D721Med (cell line): ENCODE measurements around the gene TRIM67.

Experiments used
- DNase-seq: peaks from one replicate; pipeline ENCODE4 v3.0.0; 2011; ENCODE audit warnings: low spot score; ENCODE audit not compliant: insufficient read length
- FAIRE-seq: peaks from 2 replicates; lab custom pipeline; 2011; peaks lifted over from hg19 to GRCh38; lab: Jason Lieb, UNC
- TF ChIP-seq, protein P1 (sequence below): IDR thresholded peaks from 2 replicates; pipeline ENCODE4 v1.5.1; 2012; ENCODE audit warnings: mild to moderate bottlenecking, control low read depth; ENCODE audit not compliant: insufficient read depth; ENCODE audit errors: missing control alignments

Gene TRIM67

DNA sequence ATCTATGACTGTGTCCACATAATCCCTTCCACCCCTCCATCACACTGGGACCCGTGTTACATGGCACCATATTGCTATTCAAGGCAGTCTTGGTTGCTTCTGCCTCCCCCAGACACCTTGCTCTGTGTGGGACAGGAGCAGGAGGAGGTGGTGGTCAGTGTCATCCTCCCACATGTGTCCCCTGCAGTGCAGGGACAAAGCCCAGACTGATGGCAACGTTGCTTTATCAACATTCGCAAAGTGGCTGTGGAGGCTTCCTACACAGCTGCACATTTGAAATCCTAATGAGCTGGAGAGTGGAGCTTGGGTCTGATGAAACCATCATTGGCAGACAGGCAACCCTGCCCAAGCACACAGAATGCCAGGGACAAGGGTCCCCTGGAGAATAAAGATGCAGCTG lies 26.2 kb downstream of the TRIM67 start:
- TF ChIP-seq, protein P1, sequence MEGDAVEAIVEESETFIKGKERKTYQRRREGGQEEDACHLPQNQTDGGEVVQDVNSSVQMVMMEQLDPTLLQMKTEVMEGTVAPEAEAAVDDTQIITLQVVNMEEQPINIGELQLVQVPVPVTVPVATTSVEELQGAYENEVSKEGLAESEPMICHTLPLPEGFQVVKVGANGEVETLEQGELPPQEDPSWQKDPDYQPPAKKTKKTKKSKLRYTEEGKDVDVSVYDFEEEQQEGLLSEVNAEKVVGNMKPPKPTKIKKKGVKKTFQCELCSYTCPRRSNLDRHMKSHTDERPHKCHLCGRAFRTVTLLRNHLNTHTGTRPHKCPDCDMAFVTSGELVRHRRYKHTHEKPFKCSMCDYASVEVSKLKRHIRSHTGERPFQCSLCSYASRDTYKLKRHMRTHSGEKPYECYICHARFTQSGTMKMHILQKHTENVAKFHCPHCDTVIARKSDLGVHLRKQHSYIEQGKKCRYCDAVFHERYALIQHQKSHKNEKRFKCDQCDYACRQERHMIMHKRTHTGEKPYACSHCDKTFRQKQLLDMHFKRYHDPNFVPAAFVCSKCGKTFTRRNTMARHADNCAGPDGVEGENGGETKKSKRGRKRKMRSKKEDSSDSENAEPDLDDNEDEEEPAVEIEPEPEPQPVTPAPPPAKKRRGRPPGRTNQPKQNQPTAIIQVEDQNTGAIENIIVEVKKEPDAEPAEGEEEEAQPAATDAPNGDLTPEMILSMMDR, result no peak
- no peak for DNase-seq
- FAIRE-seq, result no peak

DNA sequence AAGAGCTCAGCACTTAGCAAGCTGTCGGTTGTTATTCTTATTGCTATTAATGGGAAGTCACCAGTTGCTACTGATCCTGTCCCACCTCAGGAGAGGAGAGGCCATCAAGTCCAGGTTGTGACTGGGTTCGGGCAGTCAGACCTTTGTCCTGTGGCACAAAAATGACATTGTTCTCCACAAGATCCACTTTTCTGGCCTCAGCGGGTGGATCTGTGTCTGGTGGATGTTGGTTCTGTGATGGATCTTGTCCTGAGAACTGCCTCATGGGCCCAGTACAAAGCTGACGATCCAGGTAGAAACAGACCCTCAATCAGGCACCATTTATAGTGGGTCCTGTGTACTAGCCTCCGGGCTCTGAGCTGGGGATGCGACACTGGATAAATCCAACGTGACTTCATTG lies 26.9 kb downstream of the TRIM67 start:
- TF ChIP-seq, protein P1, result no peak
- no peak for FAIRE-seq
- no peak for DNase-seq

DNA sequence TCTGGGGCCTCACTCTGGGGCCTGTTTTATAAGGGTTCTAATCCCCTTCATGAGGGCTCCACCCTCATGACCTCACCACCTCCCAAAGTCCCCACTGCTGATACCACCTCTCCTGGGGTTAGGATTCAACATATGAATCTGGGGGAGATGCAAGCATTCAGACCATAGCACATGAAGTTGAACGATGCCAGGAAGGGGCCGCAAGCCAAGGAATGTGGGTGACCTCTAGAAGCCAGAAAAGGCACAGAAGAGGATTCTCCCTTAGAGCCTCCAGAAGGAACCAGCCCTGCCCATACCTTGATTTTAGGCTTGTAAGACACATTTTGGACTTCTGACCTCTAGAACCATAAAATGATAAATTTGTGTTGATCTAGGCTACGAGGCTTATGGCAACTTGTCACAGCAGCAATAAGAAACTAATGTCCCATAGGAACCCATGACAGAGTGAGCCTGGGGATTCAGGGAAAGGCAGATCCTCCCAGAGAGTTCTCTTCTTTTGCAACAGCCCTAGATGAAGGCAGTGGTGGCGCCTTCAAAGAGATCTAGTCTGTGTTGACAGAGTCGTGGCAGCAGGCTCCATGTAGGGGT lies 27.9 kb downstream of the TRIM67 start:
- DNase-seq, result no peak
- FAIRE-seq, result no peak
- TF ChIP-seq, protein P1, result no peak

DNA sequence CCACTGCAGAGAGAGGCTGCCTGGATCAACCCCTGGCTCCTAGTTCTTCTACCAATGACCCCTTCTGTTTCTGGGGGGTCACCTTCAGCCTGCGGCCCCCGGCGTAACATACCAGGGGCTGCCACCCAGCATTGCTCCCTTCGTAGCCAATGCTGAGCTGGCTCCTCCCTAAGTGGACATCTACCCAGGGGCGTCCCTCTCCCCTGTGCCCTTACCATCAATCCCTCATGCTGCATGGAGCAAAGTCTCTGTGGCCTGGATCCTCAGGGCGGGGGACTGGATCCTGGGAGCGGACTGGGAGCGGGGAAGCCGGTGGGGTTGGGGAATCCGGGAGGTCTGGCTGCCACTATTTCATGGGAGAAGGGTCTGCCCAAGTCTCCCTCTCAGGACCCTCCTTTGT lies 28.6 kb downstream of the TRIM67 start:
- TF ChIP-seq, protein P1, result no peak
- DNase-seq (no peak), FAIRE-seq (no peak)

DNA sequence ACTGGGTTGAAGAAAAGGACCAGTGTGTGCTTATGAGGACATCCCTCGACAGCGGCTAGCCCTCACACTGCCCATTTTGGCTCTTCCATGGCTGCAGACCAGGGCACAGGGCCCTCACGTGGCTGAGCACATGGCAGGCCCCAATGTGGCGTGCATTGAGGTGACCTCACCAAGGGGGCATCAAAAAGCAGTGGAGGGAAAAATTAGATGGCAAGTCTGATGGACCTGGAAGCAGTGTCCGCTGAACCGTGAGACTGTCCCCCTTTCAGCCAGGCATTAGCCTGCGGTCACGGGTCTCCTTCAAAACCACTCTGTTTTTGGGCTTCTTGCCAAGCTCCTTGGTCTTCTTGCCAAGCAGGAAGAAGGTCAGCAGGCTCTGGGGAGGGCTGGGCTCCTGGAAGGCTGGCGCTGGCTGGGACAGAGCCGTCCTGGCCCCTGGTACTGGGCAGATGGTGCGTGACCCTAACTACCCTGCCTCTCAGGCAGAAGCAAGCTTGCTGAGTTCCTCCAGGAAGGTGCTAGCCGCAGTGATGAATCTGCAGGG lies 30.8 kb downstream of the TRIM67 start:
- DNase-seq (no peak), FAIRE-seq (no peak)
- TF ChIP-seq, protein P1, result no peak

DNA sequence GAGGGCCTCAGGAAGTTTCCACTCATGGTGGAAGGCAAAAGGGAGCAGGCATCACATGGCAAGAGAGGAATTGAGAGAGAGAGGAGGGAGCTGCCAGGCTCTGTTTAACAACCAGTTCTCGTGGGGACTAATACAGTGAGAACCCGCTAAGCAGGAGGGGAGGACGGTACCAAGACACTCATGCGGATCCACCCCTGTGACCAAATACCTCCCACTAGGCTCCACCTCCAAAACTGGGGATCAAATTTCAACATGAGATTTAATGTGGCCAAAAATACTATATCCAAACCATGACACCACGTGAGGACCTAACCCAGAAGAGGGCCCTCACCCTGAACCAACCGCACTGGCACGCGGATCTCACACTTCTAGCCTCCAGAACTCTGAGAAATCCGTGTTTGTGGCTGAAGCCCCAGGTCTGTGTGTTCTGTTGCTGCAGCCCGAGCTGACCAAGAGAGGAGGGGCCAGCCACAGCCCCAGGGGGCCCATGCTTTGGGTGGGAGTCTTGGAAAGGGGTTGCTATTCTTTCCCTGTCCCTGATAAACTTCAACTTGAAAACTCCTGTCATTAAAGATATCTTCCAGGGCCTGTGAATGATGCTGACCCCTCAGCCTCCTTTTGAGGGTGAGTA lies 32.0 kb downstream of the TRIM67 start:
- TF ChIP-seq, protein P1, result no peak
- no peak for FAIRE-seq
- no peak for DNase-seq

DNA sequence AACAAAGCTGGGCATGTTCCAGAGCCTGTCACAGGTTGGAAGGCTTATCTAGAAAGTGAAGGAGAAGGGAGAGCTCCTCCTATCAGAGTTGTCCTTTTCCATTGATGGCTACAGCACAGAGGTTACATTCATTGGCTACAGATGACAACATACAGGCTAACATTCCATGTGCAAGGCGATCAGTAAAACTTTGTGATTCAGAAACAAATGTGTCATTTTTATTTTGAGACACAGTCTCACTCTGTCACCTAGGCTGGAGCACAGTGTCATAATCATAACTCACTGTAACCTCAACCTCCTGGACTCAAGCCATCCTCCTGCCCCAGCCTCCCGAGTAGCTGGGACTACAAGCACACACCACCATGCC lies 32.6 kb downstream of the TRIM67 start:
- FAIRE-seq (no peak), DNase-seq (no peak)
- TF ChIP-seq, protein P1, result no peak
